GM21786 (cell line): ENCODE results near the gene RPUSD4.

Experiments used
- ATAC-seq: cut with Tn5 transposase; IDR thresholded peaks from one replicate; pipeline ENCODE4 v1.9.1; 2021; ENCODE audit not compliant: unreplicated experiment

RPUSD4 gene

DNA sequence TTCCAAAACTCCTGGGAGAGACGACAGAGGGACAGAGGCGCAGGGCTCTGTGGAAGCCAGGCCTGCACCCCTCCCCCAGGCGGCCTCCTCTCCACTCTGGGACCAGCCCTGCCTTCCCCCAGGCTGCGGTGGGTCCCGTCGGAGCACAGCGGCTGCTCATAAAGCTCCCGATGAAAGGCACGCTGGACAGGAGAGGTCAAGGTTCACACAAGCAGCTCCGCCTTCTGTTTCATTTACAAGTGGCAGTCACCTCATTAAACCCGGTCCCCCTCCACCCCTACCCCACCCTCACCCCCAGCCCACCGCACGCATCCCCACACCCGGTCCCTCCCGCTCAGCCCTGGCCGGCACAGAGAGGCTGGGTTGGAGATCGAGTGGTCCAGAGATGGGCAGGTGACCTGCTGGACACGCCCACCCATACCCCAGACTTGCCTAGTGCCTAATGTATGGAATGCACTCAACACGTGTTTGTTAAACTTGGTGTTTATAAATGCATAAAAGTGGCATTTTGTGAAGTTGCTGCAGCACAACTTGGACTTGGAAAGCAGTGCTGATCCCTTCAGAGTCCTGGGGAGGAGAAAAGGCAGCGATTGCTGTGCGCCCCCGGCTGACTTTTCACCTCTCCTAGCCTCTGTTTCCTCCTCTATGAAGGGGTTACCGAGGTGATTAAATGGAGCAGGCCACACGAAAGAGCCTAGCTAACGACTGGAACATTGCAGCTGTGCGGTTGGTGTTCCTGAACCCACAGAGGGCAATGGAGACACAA is 26.0 kb downstream of the RPUSD4 start:
- ATAC-seq: no peak

DNA sequence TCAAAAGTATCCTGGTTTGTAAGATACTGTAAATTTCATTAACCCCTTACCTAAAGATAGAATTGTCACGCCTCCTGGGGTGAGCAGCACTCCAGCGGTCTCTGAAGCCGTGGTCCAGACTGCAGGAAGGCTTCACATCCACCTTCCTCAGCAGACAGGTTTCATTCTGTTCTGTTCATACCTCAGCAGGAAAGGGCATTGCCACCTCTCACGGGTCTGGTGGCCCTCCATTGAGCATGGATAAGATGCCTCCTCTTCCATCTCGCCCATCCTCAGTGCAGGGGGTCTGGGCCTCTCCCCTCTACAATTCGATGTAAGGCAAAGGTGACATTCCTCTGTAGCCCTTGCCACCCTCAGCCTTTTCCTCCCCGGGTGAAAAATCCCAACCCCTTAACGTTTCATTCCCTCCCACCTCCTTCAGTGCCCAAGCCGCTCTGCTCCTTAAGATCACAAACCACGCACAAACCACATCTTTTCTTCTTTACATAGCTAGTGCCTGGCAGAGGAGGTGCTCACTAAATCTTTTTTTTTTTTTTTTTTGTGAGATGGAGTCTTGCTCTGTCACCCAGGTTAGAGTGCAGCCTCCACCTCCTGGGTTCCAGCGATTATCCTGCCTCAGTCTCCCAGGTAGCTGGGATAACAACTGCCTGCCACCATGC is 28.5 kb downstream of the RPUSD4 start:
- ATAC-seq: no peak

DNA sequence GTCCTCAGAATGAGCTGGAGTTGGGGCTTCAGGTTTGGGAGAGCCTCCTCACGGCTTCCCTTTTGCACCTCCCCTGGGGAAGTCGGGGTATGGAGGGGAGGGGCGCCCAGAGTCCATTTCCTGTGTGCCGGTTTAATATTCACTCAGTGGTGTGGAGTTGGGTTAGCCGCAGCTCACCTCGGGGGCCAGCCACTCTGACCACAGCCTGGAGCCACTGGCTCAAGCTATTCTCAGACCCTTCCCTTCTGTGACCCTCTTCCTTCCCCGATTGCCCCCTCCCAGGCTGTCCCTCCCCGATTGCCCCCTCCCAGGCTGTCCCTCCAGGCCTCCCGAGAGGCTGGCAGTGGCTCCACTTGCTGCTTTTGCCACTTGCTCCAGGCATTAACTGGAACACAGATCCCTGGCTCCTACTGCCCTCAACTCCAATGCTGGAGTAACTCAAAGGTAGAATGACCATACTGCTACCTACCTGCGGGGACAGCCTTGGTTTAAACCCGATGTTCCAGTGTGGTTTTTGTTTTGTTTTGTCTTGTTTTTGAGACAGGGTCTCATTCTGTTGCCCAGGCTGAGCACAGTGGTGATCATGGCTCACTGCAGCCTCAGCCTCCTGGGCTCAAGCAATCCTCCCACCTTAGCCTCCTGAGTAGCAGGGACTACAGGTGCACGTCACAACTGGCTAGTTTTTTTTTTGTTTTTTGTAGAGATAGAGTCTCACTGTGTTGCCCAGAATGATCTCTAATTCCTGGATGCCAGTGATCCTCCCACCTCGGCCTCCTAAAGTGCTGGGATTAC is 29.3 kb downstream of the RPUSD4 start:
- no peak for ATAC-seq

DNA sequence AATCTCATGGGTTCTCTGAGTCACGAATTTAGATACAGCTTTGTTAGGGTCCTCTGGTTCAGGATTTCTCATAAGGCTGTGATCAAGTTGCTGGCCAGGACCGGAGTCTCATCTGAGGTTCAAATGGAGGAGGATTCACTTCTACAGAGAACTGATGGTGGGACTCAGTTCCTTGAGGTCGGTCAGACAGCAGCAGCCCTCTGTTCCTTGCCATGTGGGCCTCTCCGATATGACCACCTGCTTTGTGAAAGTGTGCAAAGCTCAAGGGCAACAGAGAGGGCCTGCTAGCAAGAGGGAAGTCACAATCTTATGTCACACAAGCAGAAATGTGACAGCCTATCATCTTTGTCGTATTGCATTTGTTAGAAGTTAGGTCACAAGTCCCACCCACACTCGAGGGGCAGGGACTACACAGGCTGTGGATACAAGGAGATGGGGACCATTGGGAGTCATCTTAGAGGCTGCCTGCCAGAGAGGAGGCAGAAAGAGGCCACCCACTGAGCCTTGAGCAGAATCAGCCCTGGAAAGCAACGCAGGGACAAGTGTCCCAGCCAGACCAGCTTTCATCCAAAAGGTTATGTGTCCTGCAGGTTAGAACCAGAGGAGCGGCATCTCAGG is 34.5 kb downstream of the RPUSD4 start:
- ATAC-seq: no peak

DNA sequence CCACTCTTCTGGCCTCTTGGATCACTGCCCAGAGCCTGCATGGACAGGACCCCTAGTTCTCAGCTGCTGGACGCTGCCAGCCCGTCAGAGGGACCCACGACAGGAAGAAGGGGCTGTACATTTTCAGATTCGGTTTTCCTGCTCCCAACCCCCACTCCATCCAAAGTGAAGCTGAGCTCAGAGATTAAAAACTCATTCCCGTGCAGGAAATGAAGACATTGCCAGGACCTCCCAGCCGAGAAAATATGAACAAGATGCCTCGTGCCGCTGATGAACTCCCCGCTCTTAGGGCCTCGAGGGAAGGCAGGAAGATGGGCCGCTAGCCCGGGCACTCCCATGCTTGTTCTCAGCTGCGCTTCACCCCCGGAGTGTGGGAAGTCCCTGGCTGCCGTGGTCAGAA is 36.1 kb downstream of the RPUSD4 start:
- ATAC-seq: no peak

DNA sequence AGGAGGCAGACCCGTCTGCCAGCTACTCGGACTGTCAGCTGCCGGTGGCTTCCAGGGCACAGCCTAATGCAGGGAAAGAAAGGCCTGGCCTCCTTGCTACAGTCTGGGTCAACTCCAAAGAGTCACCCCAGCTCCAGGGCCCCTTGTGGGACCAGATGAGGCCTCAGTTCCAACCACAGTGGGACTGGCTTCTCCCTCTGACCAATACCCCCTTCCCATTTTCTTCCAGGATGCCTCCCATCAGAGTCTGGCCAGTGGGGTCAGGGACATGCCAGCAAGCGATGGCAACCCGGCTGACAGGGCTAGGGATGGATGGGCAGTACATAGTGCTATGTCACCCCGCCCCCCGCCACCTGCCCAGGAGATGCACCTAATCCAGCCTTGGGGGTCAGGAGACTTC is 36.6 kb downstream of the RPUSD4 start:
- no peak for ATAC-seq

DNA sequence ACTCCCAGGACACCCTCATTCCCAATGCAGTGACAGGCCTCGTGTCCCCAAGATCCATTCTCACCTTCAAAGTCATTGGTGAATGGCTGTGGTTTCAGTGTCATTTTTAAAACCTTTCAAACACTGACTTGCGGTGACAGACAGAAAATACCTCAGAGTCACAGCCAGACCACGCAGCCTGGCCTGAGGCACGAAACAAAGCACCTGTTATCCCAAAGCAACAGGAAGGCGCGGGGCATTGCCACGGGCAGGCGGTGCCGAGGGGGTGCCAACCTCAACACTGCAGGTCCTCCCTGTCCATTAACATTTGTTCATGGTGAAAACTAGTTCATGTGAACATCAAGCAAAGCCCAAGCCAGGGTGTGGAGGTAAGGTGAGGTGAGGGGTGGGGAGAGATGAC is 38.2 kb downstream of the RPUSD4 start:
- no peak for ATAC-seq

DNA sequence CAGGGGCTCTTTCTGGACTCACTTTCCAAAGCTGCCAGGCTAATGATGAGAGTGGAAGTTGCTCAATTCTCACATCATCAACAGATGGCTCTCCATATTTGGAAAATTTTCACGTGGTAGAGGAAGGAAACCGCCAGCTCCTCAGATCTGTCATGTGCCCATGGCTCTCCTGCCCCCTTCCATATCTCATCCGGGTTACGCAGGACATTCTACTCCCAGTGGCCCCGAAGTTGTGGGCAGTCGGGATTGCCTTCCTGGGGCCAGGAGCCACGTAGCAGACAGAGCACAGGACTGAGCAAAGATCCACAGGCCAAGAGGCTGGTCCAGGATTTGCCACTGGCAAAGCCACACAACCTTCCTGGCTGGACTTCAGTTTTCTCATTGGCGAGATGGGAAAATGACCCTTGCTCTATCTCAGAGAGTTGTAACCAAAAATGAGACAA is 38.8 kb downstream of the RPUSD4 start:
- ATAC-seq: no peak

DNA sequence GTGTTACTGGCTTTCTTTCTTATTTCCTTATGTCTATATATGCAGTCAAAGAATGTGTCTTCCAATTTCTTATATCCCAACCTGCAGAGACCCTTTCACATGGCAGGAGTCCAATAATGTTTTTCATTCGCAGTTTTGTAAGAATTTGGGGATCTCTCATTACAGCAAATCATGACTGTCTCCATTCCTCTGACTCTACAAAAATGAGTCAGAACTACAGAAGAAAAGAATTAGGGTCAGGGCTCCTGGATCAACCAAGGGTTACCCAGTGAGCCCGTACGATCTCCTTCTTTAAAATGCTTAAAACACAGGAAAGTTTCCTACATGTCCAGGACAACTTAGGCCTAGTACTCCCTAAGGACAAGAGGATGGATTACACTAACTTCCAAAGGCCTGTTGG is 42.2 kb downstream of the RPUSD4 start:
- no peak for ATAC-seq

DNA sequence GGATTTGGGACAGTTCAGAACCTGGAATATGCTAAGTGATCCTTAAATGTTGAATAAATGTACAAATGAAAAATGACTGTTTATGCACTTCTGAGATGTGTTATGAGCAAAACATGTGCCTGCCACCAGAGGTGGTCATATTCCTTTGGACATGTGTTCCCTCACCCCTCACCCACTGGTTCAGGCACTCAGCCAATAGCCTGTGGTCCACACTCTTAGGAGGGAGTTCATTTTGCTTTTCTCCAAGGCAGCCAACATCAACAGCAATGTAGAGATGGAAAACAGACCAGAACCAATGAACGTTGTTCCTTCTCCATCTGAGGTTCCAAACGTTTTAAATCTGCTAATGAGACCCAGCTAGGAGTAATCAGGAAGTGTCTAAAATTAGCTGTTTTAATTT is 44.0 kb downstream of the RPUSD4 start:
- no peak for ATAC-seq

DNA sequence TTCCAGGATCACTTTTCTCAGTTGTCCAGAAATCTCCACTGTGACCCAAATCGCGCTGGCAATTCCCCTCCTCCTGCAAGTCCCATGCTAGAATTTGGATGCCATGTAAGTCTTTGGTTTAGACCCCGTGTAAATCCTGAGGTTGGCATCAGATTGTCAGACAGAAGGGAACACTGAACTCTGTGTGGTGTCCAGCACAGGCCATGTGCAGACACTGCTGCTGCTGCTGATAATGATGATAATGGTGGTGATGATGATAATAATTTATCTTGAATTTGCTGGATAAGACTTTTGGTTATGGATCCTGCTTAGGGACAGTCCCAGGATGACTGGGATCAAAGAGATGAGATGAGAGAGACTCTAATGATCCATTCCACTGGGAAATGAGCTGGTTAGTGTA is 45.0 kb downstream of the RPUSD4 start:
- ATAC-seq: no peak

DNA sequence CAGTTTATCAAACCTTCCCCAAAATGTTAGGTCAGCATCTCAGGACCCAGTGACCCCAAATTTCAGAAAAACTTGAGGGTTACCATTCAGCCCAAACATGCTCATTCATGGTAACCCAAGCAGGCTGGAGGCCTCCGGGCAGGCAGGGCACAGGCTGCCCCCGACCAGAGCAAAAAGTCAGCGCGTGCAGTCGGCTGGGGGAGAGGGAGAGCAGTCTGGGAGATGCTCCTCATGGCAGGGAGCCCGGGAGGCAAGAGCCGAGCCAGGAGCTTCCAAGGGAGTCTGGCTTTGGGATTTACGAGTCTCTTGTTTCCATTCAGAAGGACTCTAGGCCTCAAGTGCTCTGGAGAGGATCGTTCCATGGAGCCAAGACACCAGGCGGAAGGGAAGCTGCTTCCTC is 45.7 kb downstream of the RPUSD4 start:
- no peak for ATAC-seq

DNA sequence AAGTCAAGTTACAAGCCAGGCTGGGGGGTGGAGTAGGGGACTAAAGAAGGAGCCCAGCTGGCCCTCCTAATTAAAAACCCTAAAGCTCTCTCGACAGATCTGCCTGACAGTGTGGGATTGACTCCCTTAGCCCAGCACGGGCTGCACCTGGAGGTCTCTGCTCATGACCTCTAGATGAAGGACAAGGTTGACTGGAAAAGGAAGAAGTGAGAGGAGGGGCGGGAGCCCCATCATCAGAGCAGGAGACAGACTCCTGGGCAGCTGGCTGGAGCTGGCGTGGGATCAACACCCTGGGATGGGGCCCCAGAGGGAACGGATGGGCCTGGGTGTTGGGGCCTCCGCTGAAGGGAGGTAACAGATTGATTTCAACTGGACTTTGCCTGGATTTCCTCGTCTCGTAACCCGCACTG is 46.1 kb downstream of the RPUSD4 start:
- ATAC-seq: no peak

DNA sequence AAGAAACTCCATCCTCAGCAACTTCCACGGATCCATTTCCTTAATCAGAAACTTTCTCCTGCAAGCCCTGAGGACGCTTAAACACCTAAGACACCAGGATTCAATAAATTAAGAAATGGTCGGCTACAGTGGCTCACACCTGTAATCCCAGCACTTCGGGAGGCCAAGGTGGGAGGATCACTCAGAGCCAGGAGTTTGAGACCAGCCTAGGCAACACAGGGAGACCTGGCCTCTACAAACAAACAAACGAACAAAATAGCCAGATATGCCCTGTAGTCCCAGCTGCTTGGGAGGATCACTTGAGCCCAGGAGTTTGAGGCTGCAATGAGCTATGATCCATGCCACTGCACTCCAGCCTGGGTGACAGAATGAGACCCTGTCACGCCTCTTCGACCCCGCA is 46.7 kb downstream of the RPUSD4 start:
- ATAC-seq: no peak

DNA sequence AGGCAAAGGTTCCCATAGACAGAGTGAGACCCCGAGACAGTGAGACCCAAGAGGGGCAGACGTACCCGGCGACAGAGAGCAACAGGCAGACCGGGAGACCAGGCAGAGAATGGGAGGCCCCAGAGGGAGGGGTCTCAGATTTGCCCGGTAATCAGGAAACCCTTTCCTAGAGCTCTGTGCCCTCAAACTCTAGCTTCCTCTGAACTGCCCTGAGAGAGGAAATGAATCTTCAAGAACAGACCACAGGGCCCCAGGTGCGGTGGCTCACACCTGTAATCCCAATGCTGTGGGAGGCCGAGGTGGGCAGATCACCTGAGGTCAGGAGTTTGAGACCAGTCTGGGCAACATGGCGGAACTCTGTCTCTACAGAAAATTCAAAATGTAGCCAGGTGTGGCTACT is 47.7 kb downstream of the RPUSD4 start:
- no peak for ATAC-seq

DNA sequence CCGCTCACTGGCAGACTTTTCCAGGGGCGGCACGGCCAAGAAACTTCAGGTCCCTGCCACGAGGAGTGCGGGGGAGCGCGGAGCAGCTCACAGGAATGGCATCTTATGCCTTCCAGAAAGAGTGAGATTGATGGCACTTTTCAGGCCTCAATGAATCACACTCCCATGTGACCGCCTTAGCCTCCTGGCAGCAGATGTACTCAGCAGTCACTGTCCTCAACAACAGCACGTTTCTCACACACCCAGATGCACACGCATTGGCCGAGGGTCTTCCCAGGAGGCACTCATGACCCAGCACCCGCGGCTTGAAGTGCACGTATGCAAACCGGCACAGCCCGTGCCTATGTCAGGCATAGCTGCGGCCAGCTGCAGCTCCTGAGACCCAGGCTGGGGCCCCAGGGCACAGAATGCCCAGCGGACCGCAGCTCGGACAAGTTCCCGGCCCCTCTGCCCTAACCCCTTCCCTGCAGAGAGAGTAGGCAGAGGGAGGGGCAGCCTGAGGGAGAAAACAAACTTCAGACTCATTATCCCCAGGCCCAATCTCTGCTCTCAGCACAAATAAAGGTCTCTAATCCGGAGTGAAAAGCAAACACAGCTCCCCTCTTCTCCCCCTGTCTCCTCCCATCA is 48.3 kb downstream of the RPUSD4 start:
- no peak for ATAC-seq

DNA sequence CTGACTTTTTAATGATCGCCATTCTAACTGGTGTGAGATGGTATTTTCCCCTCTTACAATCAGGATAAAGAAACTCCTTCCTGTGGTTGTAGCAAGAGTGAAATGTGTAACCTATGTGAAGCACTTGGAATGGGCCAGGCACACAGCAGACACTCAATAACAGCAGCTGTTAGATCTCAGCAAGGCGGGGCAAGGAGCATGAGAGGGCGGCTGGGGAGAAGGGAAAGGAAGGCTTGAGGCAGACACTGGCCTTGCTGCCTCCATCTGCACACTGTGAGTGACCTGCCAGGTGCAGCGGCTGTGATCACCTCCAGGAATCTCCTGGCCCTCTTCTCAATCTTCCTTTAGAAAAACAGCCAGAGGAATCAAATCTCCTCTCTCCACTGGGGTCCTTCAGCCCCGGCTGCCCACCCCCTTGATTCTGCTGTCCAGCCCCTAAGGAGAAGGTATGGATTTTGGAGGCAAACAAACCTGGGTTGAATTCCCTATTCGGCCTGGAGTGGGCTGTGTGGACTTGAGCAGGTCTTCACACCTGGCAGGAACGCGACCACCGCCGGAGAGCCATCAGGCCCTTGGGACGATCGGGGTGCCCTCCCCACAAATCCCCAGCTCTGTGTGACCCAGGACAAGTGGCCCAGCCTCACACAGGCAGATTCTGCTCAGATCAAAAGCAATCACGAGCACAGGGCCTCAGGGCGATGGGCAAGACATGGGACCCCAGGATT is 49.0 kb downstream of the RPUSD4 start:
- ATAC-seq: no peak

DNA sequence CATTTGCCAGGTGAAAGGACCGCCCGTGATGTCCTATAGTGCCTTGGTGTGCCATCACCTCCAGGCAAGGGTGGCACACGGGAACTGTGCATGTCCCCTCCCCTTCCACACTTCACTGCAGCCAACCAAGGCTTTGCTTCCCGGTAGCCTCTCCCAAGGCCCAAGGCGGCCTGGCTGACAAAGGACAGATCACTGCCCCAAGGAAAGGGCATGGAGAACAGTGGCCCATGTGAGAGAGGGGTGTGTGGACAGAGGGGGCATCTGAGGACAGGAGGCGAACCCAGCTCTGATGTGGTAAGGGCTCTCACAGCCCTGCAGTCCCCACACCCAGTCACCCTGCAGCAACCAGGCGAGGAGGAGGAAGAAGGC is 50.4 kb downstream of the RPUSD4 start:
- no peak for ATAC-seq

DNA sequence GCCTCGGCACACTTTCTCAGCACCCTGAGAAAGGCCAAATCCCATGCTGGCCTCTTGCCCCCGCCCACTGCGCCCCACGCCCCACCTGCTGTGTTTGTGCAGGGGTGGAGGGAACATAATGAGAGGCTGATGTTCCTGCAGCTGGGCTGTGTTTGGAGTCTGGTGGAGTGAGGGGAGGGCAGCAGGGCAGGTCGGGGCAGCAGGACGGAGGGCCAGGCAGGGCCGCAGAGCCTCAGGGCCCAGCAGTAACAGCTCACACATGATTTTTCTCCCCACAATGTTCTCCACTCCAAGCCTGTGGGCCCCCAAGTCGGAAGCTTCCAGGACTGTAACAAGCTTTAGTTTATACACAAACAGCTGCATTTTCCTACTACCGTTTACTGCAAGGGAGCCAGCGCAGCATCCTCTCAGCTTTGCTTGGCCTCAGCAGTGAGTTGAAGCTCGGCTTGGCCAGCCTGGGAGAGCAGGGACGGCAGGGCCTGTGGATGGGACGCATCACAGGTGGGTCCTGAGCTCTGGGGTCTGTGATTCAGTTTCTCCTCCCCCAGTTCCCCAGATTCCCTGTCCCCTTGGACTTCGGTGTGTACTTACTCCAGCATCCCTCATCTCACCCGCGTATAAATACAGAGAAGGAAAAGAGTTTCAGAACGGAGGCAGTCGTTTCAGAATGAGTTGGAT is 51.0 kb downstream of the RPUSD4 start:
- no peak for ATAC-seq
